DOHH2 (cell line): Measurements from ENCODE around the gene B3GNT9.

Source experiments
- H3F3A ChIP-seq: fragments of 200-600 bp; sonication (generic), shearing (Covaris generic); 2 replicates; pipeline ENCODE4 v1.6.0; 2016; ENCODE audit warnings: antibody characterized with exemption, mild to moderate bottlenecking; ENCODE audit not compliant: control insufficient read depth, insufficient read depth
- H3K27ac ChIP-seq: fragments of 200-600 bp; sonication (generic); 2 replicates; pipeline ENCODE4 v1.5.1; 2014; ENCODE audit warnings: low read depth, mild to moderate bottlenecking, low read length, moderate library complexity
- H3K27me3 ChIP-seq: fragments of 200-600 bp; sonication (generic); 2 replicates; pipeline ENCODE4 v1.6.1; 2014; ENCODE audit warnings: mild to moderate bottlenecking, low read length, mixed read lengths; ENCODE audit not compliant: control insufficient read depth
- H3K36me3 ChIP-seq: fragments of 200-600 bp; sonication (generic); 2 replicates; pipeline ENCODE4 v1.6.1; 2014; ENCODE audit warnings: mild to moderate bottlenecking, low read length, moderate library complexity, mixed read lengths; ENCODE audit not compliant: control insufficient read depth
- H3K4me1 ChIP-seq: fragments of 200-600 bp; sonication (generic); 2 replicates; pipeline ENCODE4 v1.6.1; 2014; ENCODE audit warnings: mild to moderate bottlenecking, low read length, mixed read lengths; ENCODE audit not compliant: control insufficient read depth
- H3K4me2 ChIP-seq: fragments of 200-600 bp; sonication (generic); 2 replicates; pipeline ENCODE4 v1.6.0; 2014; ENCODE audit warnings: mild to moderate bottlenecking, low read length, moderate library complexity
- H3K4me3 ChIP-seq: fragments of 200-600 bp; sonication (generic); 2 replicates; pipeline ENCODE4 v1.5.1; 2014; ENCODE audit warnings: mild to moderate bottlenecking, low read length, mixed read lengths
- H3K79me2 ChIP-seq: fragments of 200-600 bp; sonication (generic); 2 replicates; pipeline ENCODE4 v1.6.1; 2014; ENCODE audit warnings: mild to moderate bottlenecking, low read length, mixed read lengths; ENCODE audit not compliant: control insufficient read depth
- H3K9me2 ChIP-seq: fragments of 200-600 bp; sonication (generic); replicated peaks from 2 replicates; pipeline ENCODE4 v1.6.1; 2014; ENCODE audit warnings: mild to moderate bottlenecking, low read length, mixed read lengths; ENCODE audit not compliant: control insufficient read depth
- H3K9me3 ChIP-seq: fragments of 200-600 bp; sonication (generic); 2 replicates; pipeline ENCODE4 v1.6.1; 2014; ENCODE audit warnings: antibody characterized with exemption, low read length, mixed read lengths; ENCODE audit not compliant: control insufficient read depth, insufficient read depth
- H4K20me1 ChIP-seq: fragments of 200-600 bp; sonication (generic); 2 replicates; pipeline ENCODE4 v1.6.0; 2014; ENCODE audit warnings: low read depth, mild to moderate bottlenecking, antibody characterized with exemption, low read length, moderate library complexity; ENCODE audit not compliant: control insufficient read depth, insufficient read depth
- EZH2phosphoT487 ChIP-seq: fragments of 200-600 bp; sonication (generic); IDR thresholded peaks from 2 replicates; pipeline ENCODE4 v1.6.1; 2017; ENCODE audit warnings: borderline replicate concordance, mild to moderate bottlenecking, antibody characterized with exemption, low read length, moderate library complexity, mixed read lengths
- TF ChIP-seq, protein P1 (sequence below): fragments of 200-600 bp; sonication (generic); IDR thresholded peaks from one replicate; pipeline ENCODE4 v1.5.1; 2014; ENCODE audit warnings: antibody characterized with exemption, mild to moderate bottlenecking, low read depth, low read length; ENCODE audit not compliant: poor library complexity, severe bottlenecking

B3GNT9 gene

DNA sequence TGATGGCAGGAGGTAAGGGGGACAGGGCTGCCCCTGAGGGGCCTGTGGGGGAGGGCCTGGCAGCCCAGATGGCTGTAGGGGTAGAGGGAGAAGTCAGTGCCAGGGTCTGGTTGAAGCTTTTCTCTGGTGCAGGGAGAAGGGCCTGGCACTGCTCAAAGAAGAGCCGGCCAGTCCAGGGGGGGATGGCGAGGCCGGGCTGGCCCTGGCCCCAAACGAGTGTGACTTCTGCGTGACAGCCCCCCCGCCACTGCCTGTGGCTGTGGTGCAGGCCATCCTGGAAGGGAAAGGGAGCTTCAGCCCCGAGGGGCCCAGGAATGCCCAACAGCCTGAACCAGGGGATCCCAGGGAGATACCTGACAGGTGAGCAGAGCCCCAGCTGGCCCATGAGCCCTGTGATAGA is 16.8 kb upstream of the B3GNT9 start:
- H3F3A ChIP-seq, result no peaks in the 10 kb centered on the region
- H3K4me1 ChIP-seq, result peaks cover 27% of the 10 kb centered on the region
- no peak overlapping the region for H3K27ac ChIP-seq
- H3K27me3 ChIP-seq, result peaks cover 64% of the 10 kb centered on the region
- no peak overlapping the region for H3K4me2 ChIP-seq
- H3K79me2 ChIP-seq, result no peaks in the 10 kb centered on the region
- no peaks in the 10 kb centered on the region for H3K9me2 ChIP-seq
- H4K20me1 ChIP-seq, result peaks cover 4% of the 10 kb centered on the region; the same call in 1 of the 2 replicates
- TF ChIP-seq, protein P1, sequence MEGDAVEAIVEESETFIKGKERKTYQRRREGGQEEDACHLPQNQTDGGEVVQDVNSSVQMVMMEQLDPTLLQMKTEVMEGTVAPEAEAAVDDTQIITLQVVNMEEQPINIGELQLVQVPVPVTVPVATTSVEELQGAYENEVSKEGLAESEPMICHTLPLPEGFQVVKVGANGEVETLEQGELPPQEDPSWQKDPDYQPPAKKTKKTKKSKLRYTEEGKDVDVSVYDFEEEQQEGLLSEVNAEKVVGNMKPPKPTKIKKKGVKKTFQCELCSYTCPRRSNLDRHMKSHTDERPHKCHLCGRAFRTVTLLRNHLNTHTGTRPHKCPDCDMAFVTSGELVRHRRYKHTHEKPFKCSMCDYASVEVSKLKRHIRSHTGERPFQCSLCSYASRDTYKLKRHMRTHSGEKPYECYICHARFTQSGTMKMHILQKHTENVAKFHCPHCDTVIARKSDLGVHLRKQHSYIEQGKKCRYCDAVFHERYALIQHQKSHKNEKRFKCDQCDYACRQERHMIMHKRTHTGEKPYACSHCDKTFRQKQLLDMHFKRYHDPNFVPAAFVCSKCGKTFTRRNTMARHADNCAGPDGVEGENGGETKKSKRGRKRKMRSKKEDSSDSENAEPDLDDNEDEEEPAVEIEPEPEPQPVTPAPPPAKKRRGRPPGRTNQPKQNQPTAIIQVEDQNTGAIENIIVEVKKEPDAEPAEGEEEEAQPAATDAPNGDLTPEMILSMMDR, result no peak
- no peak for TF ChIP-seq EZH2phosphoT487
- no peak overlapping the region for H3K4me3 ChIP-seq
- no peaks in the 10 kb centered on the region for H3K36me3 ChIP-seq
- no peaks in the 10 kb centered on the region for H3K9me3 ChIP-seq

DNA sequence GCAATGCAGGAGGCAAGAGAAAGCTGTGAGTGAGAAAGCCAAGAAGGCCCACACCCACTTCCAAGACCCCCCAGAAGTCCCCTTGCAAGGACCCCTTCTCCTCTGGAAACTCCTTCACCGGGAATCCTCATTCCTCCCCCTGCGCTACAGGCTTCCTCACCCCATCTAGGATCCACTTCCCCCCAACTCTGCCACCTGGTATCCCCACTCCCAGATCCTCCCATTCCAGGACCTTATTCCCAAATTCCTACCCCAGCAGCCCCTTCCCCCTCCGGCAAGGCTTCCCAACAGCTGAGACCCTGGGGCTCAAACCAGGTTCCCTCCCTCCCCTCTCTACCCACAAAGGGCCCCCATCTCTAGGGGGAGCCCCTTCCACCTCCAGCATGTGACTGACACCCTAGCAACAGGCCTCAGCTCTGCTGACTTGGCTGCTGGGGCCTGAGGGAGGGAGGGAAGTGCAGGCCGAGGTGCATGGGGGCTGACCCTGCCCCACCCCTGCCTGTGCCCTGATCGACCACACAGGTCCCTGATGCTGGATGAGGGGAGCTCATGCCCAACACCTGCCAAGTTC is 15.9 kb upstream of the B3GNT9 start:
- Histone ChIP-seq H3K27ac (no peak overlapping the region), H3F3A (no peaks in the 10 kb centered on the region), H4K20me1 (peaks cover 4% of the 10 kb centered on the region; the same call in 1 of the 2 replicates), H3K4me1 (peaks cover 27% of the 10 kb centered on the region), H3K36me3 (no peaks in the 10 kb centered on the region), H3K9me3 (no peaks in the 10 kb centered on the region), H3K27me3 (peaks cover 67% of the 10 kb centered on the region), H3K79me2 (no peaks in the 10 kb centered on the region), H3K9me2 (no peaks in the 10 kb centered on the region), H3K4me3 (no peak overlapping the region), H3K4me2 (no peak overlapping the region)
- no peak for TF ChIP-seq EZH2phosphoT487
- TF ChIP-seq, protein P1, result no peak

DNA sequence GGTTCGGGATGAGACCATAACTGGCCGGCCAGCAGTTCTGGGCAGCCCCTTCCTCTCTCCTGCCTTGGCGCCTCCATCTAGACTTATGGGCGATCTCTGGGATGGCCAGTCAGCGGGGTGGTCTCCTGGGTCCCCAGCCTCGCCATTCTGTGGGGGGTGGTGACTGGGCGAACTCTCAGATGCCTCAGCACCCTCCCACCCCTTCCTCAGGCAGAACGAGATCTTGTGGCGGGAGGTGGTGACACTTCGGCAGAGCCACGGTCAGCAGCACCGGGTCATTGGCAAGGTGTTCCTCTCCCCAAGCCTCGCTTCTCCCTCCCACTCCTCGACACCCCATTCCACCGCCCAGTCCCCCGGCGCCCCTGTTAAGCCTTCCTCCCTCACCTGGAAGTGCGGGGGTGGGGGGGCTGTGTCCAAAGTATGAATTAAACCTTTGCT is 15.3 kb upstream of the B3GNT9 start:
- H3K9me3 ChIP-seq, result no peaks in the 10 kb centered on the region
- no peaks in the 10 kb centered on the region for H3K79me2 ChIP-seq
- no peak overlapping the region for H3K4me2 ChIP-seq
- no peaks in the 10 kb centered on the region for H3K9me2 ChIP-seq
- H3K4me1 ChIP-seq, result peaks cover 29% of the 10 kb centered on the region
- peaks cover 64% of the 10 kb centered on the region for H3K27me3 ChIP-seq
- H3K27ac ChIP-seq, result no peak overlapping the region
- no peak for TF ChIP-seq EZH2phosphoT487
- TF ChIP-seq, protein P1, result no peak
- no peak overlapping the region for H3K4me3 ChIP-seq
- peaks cover 4% of the 10 kb centered on the region; the same call in 1 of the 2 replicates for H4K20me1 ChIP-seq
- H3K36me3 ChIP-seq, result no peaks in the 10 kb centered on the region
- no peaks in the 10 kb centered on the region for H3F3A ChIP-seq
